IMR-90 (cell line): ENCODE data around the gene ALDH1A2. TPM values are rescaled to one million over a fixed set of nuclear protein-coding genes. Genes with fewer than 3 reads are reported as not detected.

Source experiments
- ATAC-seq: fragments of 200-7000 bp; cut with Tn5 transposase; 2 replicates; pipeline ENCODE4 v1.9.1; 2020; ENCODE audit warnings: low read depth, mild to moderate bottlenecking, moderate library complexity
- BruUV-seq: library from RNA; stranded (reverse); fragments of 400-500 nt; replicated peaks from 2 replicates; lab custom pipeline; 2021; lab: Mats Ljungman, UMichigan
- CTCF ChIA-PET: fragments of 300-600 bp; formaldehyde crosslinking; extraction: SDS; loops from one replicate; lab custom pipeline; 2021; ENCODE audit warnings: antibody characterized with exemption; lab: Yijun Ruan, JAX
- POLR2A ChIA-PET: fragments of 300-600 bp; sonication (Branson Sonifier 250); formaldehyde crosslinking; loops from one replicate; lab custom pipeline; 2022; ENCODE audit warnings: antibody characterized with exemption; ENCODE audit not compliant: unreplicated experiment; lab: Charles Lee
- DNase-seq: peaks from one replicate; pipeline ENCODE4 v3.0.0; 2013
- H2AFZ ChIP-seq: replicated peaks from 2 replicates; pipeline ENCODE3; 2013; ENCODE audit warnings: low read length, mild to moderate bottlenecking; ENCODE audit not compliant: poor library complexity
- H2AK5ac ChIP-seq: 2 replicates; pipeline ENCODE4 v1.6.1; 2013; ENCODE audit warnings: low read depth, low read length, inconsistent platforms
- H2AK9ac ChIP-seq: replicated peaks from 2 replicates; pipeline ENCODE3; 2013; ENCODE audit warnings: mild to moderate bottlenecking, low read depth, low read length, moderate library complexity; ENCODE audit not compliant: poor library complexity
- H2BK120ac ChIP-seq: 2 replicates; pipeline ENCODE4 v1.6.1; 2013; ENCODE audit warnings: low read depth, low read length, inconsistent platforms
- H2BK15ac ChIP-seq: 3 replicates; pipeline ENCODE4 v1.6.1; 2013; ENCODE audit warnings: low read depth, low read length, inconsistent platforms
- H2BK20ac ChIP-seq: 2 replicates; pipeline ENCODE4 v1.6.1; 2013; ENCODE audit warnings: low read depth, mild to moderate bottlenecking, inconsistent platforms, low read length, moderate library complexity
- H2BK5ac ChIP-seq: 2 replicates; pipeline ENCODE4 v1.6.1; 2013; ENCODE audit warnings: mild to moderate bottlenecking, low read depth, low read length, inconsistent platforms; ENCODE audit not compliant: poor library complexity, severe bottlenecking
- H3K14ac ChIP-seq: replicated peaks from 2 replicates; pipeline ENCODE4 v1.6.1; 2013; ENCODE audit warnings: low read depth, low read length, inconsistent platforms
- H3K18ac ChIP-seq: 2 replicates; pipeline ENCODE4 v1.6.1; 2013; ENCODE audit warnings: low read depth, low read length, control low read depth
- H3K23ac ChIP-seq: 2 replicates; pipeline ENCODE4 v1.6.1; 2013; ENCODE audit warnings: low read depth, low read length, inconsistent platforms
- H3K27ac ChIP-seq: 2 replicates; pipeline ENCODE4 v1.5.1; 2013; ENCODE audit warnings: mild to moderate bottlenecking, control low read depth, low read length; ENCODE audit not compliant: insufficient read depth
- H3K27me3 ChIP-seq: 2 replicates; pipeline ENCODE4 v1.6.1; 2013; ENCODE audit warnings: low read length; ENCODE audit not compliant: control insufficient read depth, insufficient read depth
- H3K36me3 ChIP-seq: 2 replicates; pipeline ENCODE4 v1.6.1; 2013; ENCODE audit warnings: low read length, mixed read lengths; ENCODE audit not compliant: control insufficient read depth, insufficient read depth
- H3K4ac ChIP-seq: 2 replicates; pipeline ENCODE4 v1.6.1; 2013; ENCODE audit warnings: low read depth, low read length, inconsistent platforms
- H3K4me1 ChIP-seq: 2 replicates; pipeline ENCODE4 v1.6.1; 2013; ENCODE audit warnings: low read length, mixed read lengths; ENCODE audit not compliant: control insufficient read depth, insufficient read depth
- H3K4me2 ChIP-seq: 2 replicates; pipeline ENCODE4 v1.6.1; 2013; ENCODE audit warnings: low read depth, mild to moderate bottlenecking, control low read depth, low read length, moderate library complexity
- H3K4me3 ChIP-seq: 2 replicates; pipeline ENCODE4 v1.5.1; 2013; ENCODE audit warnings: low read depth, mild to moderate bottlenecking, control low read depth, low read length, moderate library complexity; ENCODE audit not compliant: insufficient read depth
- H3K56ac ChIP-seq: 2 replicates; pipeline ENCODE4 v1.6.1; 2013; ENCODE audit warnings: low read length, inconsistent platforms; ENCODE audit not compliant: insufficient read depth; ENCODE audit errors: extremely low read depth
- H3K79me1 ChIP-seq, 2 experiments: 2 replicates each; pipeline ENCODE4 v1.6.1; 2013; ENCODE audit warnings: low read length in 2 of 2, inconsistent platforms in 1 of 2, low read depth in 1 of 2
- H3K9ac ChIP-seq: 2 replicates; pipeline ENCODE4 v1.6.1; 2013; ENCODE audit warnings: low read depth, low read length, control low read depth
- H3K9me1 ChIP-seq: 2 replicates; pipeline ENCODE4 v1.6.1; 2013; ENCODE audit warnings: low read length, inconsistent platforms; ENCODE audit not compliant: insufficient read depth
- H3K9me3 ChIP-seq: 2 replicates; pipeline ENCODE4 v1.6.1; 2013; ENCODE audit warnings: low read length; ENCODE audit not compliant: control insufficient read depth, insufficient read depth
- H4K20me1 ChIP-seq: 2 replicates; pipeline ENCODE4 v1.6.1; 2013; ENCODE audit warnings: low read length, inconsistent platforms; ENCODE audit not compliant: insufficient read depth
- H4K5ac ChIP-seq: 2 replicates; pipeline ENCODE4 v1.6.1; 2013; ENCODE audit warnings: mild to moderate bottlenecking, low read depth, low read length, control low read depth
- H4K8ac ChIP-seq, 2 experiments: 2 replicates each; pipeline ENCODE4 v1.6.1; 2013; ENCODE audit warnings: low read depth in 2 of 2, low read length in 2 of 2, control low read depth in 1 of 2, inconsistent platforms in 1 of 2
- H4K91ac ChIP-seq: 2 replicates; pipeline ENCODE4 v1.6.1; 2013; ENCODE audit warnings: low read depth, low read length, inconsistent platforms; ENCODE audit not compliant: insufficient read depth
- CHD1 ChIP-seq: IDR thresholded peaks from 2 replicates; pipeline ENCODE4 v1.6.1; 2012; ENCODE audit warnings: low read depth, low read length, improper control_type of control experiment
- WGBS, 2 experiments: methylation state at CpG; one replicate each; pipeline versions ENCODE4 v1.1.5 to v1.1.7; 2013; ENCODE audit warnings: missing lambda C conversion rate in 2 of 2; ENCODE audit not compliant: insufficient read length in 1 of 2; ENCODE audit errors: extremely low coverage in 2 of 2; 5-methylcytosine and 5-hydroxymethylcytosine counted together
- dilution Hi-C: fragments of 300-500 bp; cut with HindIII; formaldehyde crosslinking; loops from one replicate; pipeline ENCODE4 v1.14.3; 2018; ENCODE audit warnings: low sequenced_read_pairs; ENCODE audit not compliant: unreplicated experiment
- in situ Hi-C: fragments of 300-500 bp; cut with MboI; formaldehyde crosslinking; loops from 3 replicates; pipeline ENCODE4 v1.14.3; 2019; ENCODE audit warnings: low sequenced_read_pairs, inconsistent platforms, mixed read lengths
- intact Hi-C: fragments of 100-400 bp; cut with micrococcal nuclease; formaldehyde crosslinking; loops from 2 replicates; pipeline ENCODE4 v1.10.0; 2022
- polyA plus RNA-seq, 3 experiments: library from polyadenylated mRNA; depleted of rRNA; stranded (reverse); fragments of >200 nt; gene quantifications; 2 replicates each; pipeline ENCODE4 v1.2.3, GENCODE V29; 2012; ENCODE audit warnings: low replicate concordance in 1 of 3
- total RNA-seq: library from RNA; depleted of rRNA; stranded (reverse); fragments of >200 nt; gene quantifications from 2 replicates; pipeline ENCODE4 v1.2.3, GENCODE V29; 2012

The ALDH1A2 gene
- total and polyA plus RNA-seq, 2 of the 4 experiments (the other 2 are of a cell fraction), result not detected

DNA sequence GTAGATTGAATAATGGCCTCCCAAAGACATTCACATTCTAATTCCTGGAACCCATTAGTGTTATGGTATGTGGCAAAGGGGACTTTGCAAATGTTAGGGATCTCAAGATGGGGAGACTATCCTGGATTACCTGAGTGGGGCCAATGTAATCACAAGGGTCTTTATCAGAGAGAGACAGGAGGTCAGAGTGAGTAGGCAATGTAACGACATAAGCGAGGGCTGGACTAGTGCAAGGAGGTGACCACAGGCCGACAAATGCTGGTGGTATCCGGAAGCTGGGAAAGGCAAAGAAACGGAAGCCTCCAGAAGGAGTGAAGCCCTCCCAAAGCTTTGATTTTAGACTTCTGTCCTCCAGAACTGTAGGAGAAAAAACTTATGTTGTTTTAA lies 46.2 kb upstream of the ALDH1A2 start:
- no peak for TF ChIP-seq CHD1
- H3K9ac ChIP-seq, result no peak overlapping the region

More for the DNA sequence above, 46.2 kb upstream of the ALDH1A2 start:
- in situ Hi-C loops, result no loop called here
- no peak overlapping the region for H3K56ac ChIP-seq
- H2BK20ac ChIP-seq, result no peak overlapping the region
- no peaks in the 10 kb centered on the region for H4K20me1 ChIP-seq
- no peak overlapping the region for H3K18ac ChIP-seq
- intact Hi-C loops, result no loop called here
- CTCF ChIA-PET, result no interaction called here
- no peak overlapping the region for H2BK15ac ChIP-seq
- H3K14ac ChIP-seq, result no peak overlapping the region
- no peak overlapping the region for H3K4ac ChIP-seq
- no peak overlapping the region for H2BK5ac ChIP-seq
- WGBS, 2 experiments, result no CpG with 5 or more reads among the region's 5 CpGs
- no peaks in the 10 kb centered on the region; the same call in 1 of the 2 replicates for H3K27me3 ChIP-seq
- no peak overlapping the region for H2AK9ac ChIP-seq
- no peaks in the 10 kb centered on the region for H3K9me3 ChIP-seq
- no peak overlapping the region for H4K5ac ChIP-seq
- H3K4me1 ChIP-seq, result no peaks in the 10 kb centered on the region
- no peak overlapping the region for H4K91ac ChIP-seq
- no TSS peak for BruUV-seq
- H3K36me3 ChIP-seq, result no peaks in the 10 kb centered on the region
- H3K23ac ChIP-seq, result no peak overlapping the region
- POLR2A ChIA-PET, result no interaction called here
- no peak overlapping the region for H3K27ac ChIP-seq
- H2AK5ac ChIP-seq, result no peak overlapping the region
- dilution Hi-C loops, result no loop called here
- ATAC-seq (no peak), DNase-seq (no peak)
- no peak overlapping the region for H2BK120ac ChIP-seq
- no peaks in the 10 kb centered on the region for H3K79me1 ChIP-seq
- H3K9me1 ChIP-seq, result no peaks in the 10 kb centered on the region
- H3K4me3 ChIP-seq, result no peak overlapping the region
- no peak overlapping the region for H4K8ac ChIP-seq
- H2AFZ ChIP-seq, result no peak overlapping the region
- H3K4me2 ChIP-seq, result no peak overlapping the region
